ENCODE data around the gene WDFY2.

GRCh38 chr13:51785712-51786424 is 201.6 kb downstream of the WDFY2 start:
- TF ChIP-seq EZH2phosphoT487 (IDR thresholded peaks at IDR 0.05; ENCODE audit: low read depth) = no peak
- no peak for TF ChIP-seq CTCF (IDR thresholded peaks at IDR 0.05; ENCODE audit: low read depth, low read length)
